HG02798 (cell line): Measurements from ENCODE around the gene DENND1A.
"Not testable (repeated sequence)": the region's sequence is repeated elsewhere in the genome, so short reads cannot be mapped to it uniquely, and the experiment has no call there.

Experiments used
- ATAC-seq: cut with Tn5 transposase; IDR thresholded peaks from one replicate; pipeline ENCODE4 v1.9.1; 2021; ENCODE audit warnings: mild to moderate bottlenecking; ENCODE audit not compliant: unreplicated experiment, poor library complexity

The DENND1A gene

GRCh38 chr9:123341816-123342215 is 588.1 kb downstream of the DENND1A start:
- ATAC-seq: no peak

DNA sequence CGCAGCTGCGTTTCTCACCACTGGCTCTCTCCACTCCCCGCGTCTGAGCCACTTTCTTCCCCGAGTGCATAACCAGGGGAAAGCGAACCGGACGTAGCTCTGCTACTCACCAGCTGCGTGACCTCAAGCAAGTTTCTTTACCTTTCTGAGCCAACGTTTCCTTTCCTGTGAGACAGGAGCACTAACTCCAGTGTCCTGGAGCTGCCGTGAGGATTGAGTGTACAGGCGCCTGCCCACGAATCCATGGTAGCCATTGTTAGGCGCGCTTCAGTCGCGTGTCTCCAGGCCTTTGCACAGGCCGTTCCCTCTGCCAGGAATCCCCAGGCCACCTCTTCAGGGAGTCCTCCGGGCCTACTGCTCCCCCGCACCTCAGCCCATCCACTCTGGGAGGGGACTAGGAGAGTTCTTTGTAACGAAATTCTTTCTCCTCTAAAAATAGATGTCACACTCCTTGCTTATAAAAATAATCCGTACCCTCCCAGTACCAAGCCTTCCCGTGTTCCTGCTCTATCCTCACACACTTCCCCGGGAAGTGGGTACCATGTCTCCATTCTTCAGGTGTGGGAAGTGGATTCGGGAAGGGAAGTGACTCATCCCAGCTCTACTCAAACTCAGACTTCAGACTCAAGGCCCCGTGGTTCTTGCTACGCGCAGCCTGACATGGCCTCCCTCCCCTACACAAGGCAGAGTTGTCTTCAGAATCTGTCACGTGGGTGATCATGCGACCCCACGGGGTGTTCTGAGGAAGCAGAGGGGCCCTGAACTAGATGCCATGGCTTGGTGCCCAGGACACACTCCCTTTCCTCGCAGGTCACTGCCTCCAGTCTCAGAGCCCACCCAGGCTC is 590.0 kb downstream of the DENND1A start:
- peak; percentile 45 for ATAC-seq

DNA sequence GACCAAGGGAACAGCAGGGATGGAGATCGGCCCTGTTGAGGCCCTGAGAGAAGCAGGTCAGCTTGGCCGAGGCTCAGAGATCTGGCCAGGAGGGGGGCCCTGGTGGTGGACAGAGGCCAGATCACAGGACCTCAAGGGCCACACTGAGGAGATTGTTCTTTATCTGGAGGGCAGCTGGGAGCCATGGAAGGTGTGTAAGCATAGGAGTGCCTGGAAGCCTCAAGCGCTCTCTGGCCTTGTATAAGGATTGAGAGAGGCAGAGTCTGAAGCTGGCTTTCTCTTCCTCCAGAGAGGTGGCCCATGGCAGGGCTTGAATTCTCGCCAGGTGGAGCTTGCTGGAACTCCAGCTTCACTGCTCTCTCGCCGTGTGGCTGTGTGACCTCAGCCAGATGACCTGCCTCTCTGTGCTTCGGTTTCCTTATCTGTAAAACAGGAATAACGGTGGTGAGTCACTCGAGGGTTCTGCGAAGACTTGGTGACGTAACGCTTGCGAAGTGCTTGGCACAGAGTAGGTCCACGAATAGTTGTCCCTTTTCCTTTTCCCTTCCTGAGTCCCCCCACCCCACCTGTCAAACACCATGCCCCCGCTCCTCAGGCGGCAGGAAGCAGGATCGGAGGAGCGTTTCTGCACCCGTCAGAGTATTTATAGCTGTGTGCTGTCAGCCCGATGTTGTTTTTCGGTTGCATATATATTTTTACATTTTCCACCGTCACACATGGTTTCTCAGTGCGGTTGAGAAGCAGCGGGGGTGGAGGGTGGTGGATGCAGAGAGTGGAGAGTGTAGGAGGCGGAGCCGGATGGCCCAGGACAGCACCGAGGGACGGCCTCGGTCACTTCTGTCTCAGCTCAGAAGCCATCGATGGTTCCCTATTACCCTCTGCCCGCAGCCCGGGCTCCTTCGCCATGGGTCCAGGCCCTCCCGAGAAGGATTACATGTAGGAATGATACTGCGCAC is 590.9 kb downstream of the DENND1A start:
- peak; percentile 76 for ATAC-seq

DNA sequence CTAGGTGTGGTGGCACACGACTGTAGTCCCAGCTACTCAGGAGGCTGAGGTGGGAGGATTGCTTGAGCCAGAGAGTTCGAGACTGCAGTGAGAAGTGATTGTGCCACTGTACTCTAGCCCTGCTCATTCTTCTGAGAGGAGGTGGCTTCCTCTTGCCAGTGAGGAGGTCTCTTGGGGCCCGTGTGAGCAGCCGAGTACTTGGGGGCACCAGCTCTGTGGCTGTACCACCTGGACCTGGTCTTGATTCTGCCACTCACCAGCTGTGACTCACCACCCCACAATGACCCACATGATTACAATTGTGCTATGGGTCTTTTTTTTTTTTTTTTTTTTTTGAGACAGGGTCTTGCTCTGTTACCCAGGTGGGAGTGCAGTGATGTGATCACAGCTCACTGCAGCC is 592.0 kb downstream of the DENND1A start:
- ATAC-seq: no peak

GRCh38 chr9:123336959-123337358 is 593.0 kb downstream of the DENND1A start:
- no peak for ATAC-seq

DNA sequence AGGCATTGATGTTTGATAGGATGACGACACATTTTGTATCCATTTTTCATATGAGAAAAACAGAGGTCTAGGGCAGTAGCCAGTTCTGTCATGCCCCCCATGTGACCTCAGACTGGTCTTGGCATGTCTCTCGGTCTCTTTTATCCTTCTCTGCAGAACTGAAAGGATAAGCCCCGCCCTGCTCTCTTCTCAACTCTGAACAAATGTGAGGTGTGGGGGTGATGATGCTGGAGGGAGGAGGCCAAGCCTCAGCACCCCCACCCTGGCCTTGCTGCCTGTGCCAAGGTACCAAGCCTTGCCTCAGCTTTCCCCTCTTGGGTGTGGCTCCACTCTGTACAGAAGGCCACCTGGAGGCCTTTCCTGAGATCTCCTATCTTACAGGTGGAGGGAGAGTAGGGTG is 593.5 kb downstream of the DENND1A start:
- ATAC-seq: no peak

DNA sequence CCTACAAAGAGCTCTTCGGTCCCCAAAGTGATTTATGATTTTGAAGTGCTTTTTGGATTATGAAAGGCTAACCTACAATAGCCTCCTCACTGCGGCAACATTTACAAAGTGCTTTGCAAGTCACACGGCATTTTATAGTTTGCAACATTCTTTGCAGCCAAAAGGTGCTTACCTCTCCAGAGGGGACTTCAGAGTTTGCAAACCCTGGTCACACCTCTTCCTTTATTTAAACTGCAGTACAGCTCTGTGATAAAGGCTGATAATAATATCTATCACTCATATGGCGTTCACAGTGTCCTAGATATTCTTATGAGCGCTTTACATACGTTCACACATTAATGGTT is 594.0 kb downstream of the DENND1A start:
- no peak for ATAC-seq

- ATAC-seq: no peak
Observed at GRCh38 chr9:123335193-123335985, 594.5 kb downstream of the DENND1A start.

GRCh38 chr9:123334639-123335038 is 595.3 kb downstream of the DENND1A start:
- ATAC-seq: no peak

DNA sequence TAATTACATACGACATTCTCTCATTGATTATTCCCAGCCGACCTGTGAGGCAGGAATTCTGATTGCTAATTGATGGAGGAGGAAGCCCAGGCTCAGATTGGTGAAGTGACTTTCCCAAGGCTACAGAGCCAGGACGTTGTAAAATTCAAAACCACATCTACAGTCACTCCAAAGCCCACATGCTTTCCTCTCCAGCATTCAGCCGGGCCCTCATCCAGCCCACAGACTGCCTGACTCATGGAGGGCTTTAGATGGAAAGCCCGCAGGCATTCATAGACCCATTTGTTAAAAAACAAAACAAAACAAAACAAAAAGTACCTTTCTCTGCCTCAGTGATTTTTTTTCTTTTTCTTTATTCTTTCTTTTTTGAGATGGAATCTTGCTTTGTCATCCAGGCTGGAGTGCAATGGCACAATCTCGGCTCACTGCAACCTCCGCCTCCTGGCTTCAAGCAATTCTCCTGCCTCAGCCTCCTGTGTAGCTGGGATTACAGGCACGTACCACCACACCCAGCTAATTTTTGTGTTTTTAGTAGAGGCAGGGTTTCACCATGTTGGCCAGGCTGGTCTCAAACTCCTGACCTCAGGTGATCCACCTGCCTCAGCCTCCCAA is 596.8 kb downstream of the DENND1A start:
- ATAC-seq: not testable (repeated sequence)

GRCh38 chr9:123331346-123332060 is 598.4 kb downstream of the DENND1A start:
- no peak for ATAC-seq
